ENCODE measurements around the gene CHML. TPM values are rescaled to one million over a fixed set of nuclear protein-coding genes. Genes with fewer than 3 reads are reported as not detected.

Gene CHML
- total and polyA plus RNA-seq, 2 of the 8 experiments (the other 6 are each of a cell fraction or from before 2014, with no cell fraction given): 11.5 to 82.4 TPM

GRCh38 chr1:241678536-241678935 is 38.4 kb upstream of the CHML start:
- CTCF ChIA-PET (ENCODE audit: partially characterized antibody): no interaction called here
- no peak for TF ChIP-seq MAX (IDR thresholded peaks at IDR 0.05)
- no peak for TF ChIP-seq YY1 (IDR thresholded peaks at IDR 0.05; ENCODE audit: low read depth, low read length)
- TF ChIP-seq TAF1 (IDR thresholded peaks at IDR 0.05; ENCODE audit: low read depth, low read length): no peak
- TF ChIP-seq CEBPB (IDR thresholded peaks at IDR 0.05; ENCODE audit: low read depth, low read length): no peak
- TF ChIP-seq RFX5 (IDR thresholded peaks at IDR 0.05; ENCODE audit: borderline replicate concordance, low read depth, low read length): no peak
- no peak for TF ChIP-seq POLR2A (IDR thresholded peaks at IDR 0.05; ENCODE audit: control extremely low read depth in 1 of 2, low read depth in 2 of 2, low read length in 2 of 2)
- TF ChIP-seq, protein P1, sequence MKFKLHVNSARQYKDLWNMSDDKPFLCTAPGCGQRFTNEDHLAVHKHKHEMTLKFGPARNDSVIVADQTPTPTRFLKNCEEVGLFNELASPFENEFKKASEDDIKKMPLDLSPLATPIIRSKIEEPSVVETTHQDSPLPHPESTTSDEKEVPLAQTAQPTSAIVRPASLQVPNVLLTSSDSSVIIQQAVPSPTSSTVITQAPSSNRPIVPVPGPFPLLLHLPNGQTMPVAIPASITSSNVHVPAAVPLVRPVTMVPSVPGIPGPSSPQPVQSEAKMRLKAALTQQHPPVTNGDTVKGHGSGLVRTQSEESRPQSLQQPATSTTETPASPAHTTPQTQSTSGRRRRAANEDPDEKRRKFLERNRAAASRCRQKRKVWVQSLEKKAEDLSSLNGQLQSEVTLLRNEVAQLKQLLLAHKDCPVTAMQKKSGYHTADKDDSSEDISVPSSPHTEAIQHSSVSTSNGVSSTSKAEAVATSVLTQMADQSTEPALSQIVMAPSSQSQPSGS (IDR thresholded peaks at IDR 0.05; ENCODE audit: low read length): no peak
- no peak for TF ChIP-seq CREB1 (IDR thresholded peaks at IDR 0.05)
- TF ChIP-seq CBX5 (IDR thresholded peaks at IDR 0.05; ENCODE audit: low read depth, low read length): no peak
- TF ChIP-seq, protein P2, sequence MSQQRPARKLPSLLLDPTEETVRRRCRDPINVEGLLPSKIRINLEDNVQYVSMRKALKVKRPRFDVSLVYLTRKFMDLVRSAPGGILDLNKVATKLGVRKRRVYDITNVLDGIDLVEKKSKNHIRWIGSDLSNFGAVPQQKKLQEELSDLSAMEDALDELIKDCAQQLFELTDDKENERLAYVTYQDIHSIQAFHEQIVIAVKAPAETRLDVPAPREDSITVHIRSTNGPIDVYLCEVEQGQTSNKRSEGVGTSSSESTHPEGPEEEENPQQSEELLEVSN (IDR thresholded peaks at IDR 0.05): no peak
- TF ChIP-seq BCL11A (IDR thresholded peaks at IDR 0.05; ENCODE audit: low read depth in 2 of 2, low read length in 2 of 2): no peak
- no peak for TF ChIP-seq KDM5A (IDR thresholded peaks at IDR 0.05; ENCODE audit: low read length)
- TF ChIP-seq POU5F1 (IDR thresholded peaks at IDR 0.05; ENCODE audit: low read depth, low read length): no peak
- TF ChIP-seq HDAC6 (IDR thresholded peaks at IDR 0.05; ENCODE audit: low read depth, low read length): no peak

More at GRCh38 chr1:241678536-241678935, 38.4 kb upstream of the CHML start:
- Histone ChIP-seq H3K23me2 (ENCODE audit: low read depth, low read length) (no peaks in the 10 kb centered on the region), H2BK12ac (ENCODE audit: low read depth, low read length) (no peak overlapping the region), H3K4me1 (replicated peaks in 1 of 4; ENCODE audit: control insufficient read depth in 3 of 4, insufficient read depth in 4 of 4, low read length in 3 of 4) (no peaks in the 10 kb centered on the region), H2AFZ (ENCODE audit: low read length) (no peak overlapping the region), H4K8ac (ENCODE audit: extremely low read depth, insufficient read depth, low read length) (no peak overlapping the region), H3K27ac (ENCODE audit: low read depth, low read length) (no peak overlapping the region), H3K9ac (replicated peaks in 1 of 4; ENCODE audit: extremely low read depth in 1 of 4, low read depth in 3 of 4, low read length in 3 of 4) (no peak overlapping the region), H3K27me3 (replicated peaks in 1 of 4; ENCODE audit: control insufficient read depth in 3 of 4, extremely low read depth in 1 of 4, insufficient read depth in 3 of 4, low read length in 3 of 4) (no peaks in the 10 kb centered on the region), H3K36me3 (ENCODE audit: control insufficient read depth in 2 of 4, insufficient read depth in 4 of 4, low read length in 3 of 4) (no peaks in the 10 kb centered on the region), H4K91ac (replicated peaks; ENCODE audit: insufficient read length, low read length) (no peak overlapping the region), H2BK20ac (ENCODE audit: low read length) (no peak overlapping the region), H3K4me2 (ENCODE audit: insufficient read depth in 1 of 2, low read depth in 2 of 2, low read length in 2 of 2) (no peak overlapping the region), H3K18ac (ENCODE audit: extremely low read depth, low read length) (no peak overlapping the region), H3K14ac (ENCODE audit: insufficient read length) (no peak overlapping the region), H3K79me1 (ENCODE audit: low read depth, low read length) (no peaks in the 10 kb centered on the region), H3K9me3 (ENCODE audit: insufficient read depth in 2 of 2, low read depth in 1 of 2, low read length in 1 of 2) (no peaks in the 10 kb centered on the region), H2BK120ac (replicated peaks; ENCODE audit: low read depth, low read length) (no peak overlapping the region), H3K4me3 (ENCODE audit: extremely low read depth in 1 of 4, insufficient read depth in 2 of 4, low read depth in 3 of 4, low read length in 4 of 4) (no peak overlapping the region), H3K23ac (ENCODE audit: insufficient read length) (no peak overlapping the region), H3K56ac (replicated peaks; ENCODE audit: insufficient read length, low read depth, low read length) (no peak overlapping the region), H2BK5ac (ENCODE audit: low read depth, low read length) (no peak overlapping the region), H4K20me1 (replicated peaks in 1 of 2; ENCODE audit: control insufficient read depth in 1 of 2, insufficient read depth in 2 of 2, low read length in 2 of 2) (peaks cover 0 to 2% of the 10 kb centered on the region in 2 experiments), H3K4ac (replicated peaks; ENCODE audit: insufficient read length, low read depth, low read length) (no peak overlapping the region), H4K5ac (ENCODE audit: insufficient read length, low read depth, low read length) (no peak overlapping the region), H3K79me2 (ENCODE audit: control insufficient read depth in 1 of 2, insufficient read depth in 2 of 2, low read length in 2 of 2) (no peaks in the 10 kb centered on the region), H2BK15ac (ENCODE audit: low read length) (no peak overlapping the region), H2AK5ac (ENCODE audit: low read depth, low read length) (no peak overlapping the region)
- DNase-seq (ENCODE audit: low read depth in 1 of 2, low spot score in 2 of 2): no peak
- POLR2A ChIA-PET (ENCODE audit: partially characterized antibody): no interaction called here
- no peak for FAIRE-seq
- WGBS, 2 experiments (ENCODE audit: extremely low coverage in 1 of 2, insufficient coverage in 1 of 2, insufficient read length in 1 of 2, insufficient replicate concordance in 2 of 2, low coverage in 1 of 2, low lambda C conversion rate in 2 of 2, missing lambda C conversion rate in 1 of 2): 56% methylated on average over 2 of the region's 2 CpGs; no CpG with 5 or more reads in 1 of the 2 experiments

All from H1 (cell line).